ENCODE results near the gene PHF21B. TPM values are rescaled to one million over a fixed set of nuclear protein-coding genes. Genes with fewer than 3 reads are reported as not detected.

Gene PHF21B
- polyA plus RNA-seq, 3 donors from 2014 or later = not detected

DNA sequence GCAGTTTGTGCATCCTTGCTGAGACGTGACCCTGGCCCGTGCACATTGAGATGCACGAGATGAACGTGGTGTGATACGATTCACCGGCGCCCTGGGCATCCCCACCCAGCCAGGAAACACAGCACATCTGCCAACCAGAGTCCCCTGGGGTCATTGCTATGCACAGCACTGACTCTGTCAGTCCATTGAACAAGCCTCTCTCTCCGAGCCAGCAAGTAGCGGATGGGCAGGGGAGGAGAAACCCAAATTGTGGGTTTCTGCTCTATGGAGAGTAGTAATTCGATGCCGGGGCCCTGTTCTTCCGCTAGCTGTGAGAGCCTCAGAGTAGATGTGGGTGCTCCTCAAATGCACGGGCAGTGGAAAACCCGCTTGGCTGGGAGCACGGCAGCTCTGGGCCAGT lies 172.3 kb downstream of the PHF21B start:
- H3K27me3 Mint-ChIP-seq (ENCODE audit: low read depth in 3 of 3) = peaks cover 0 to 6% (median 0%) of the 10 kb centered on the region in 3 donors
- H3K27ac Mint-ChIP-seq = no peak overlapping the region
- H3K4me1 Mint-ChIP-seq = no peaks in the 10 kb centered on the region
- peaks cover 2 to 14% (median 7%) of the 10 kb centered on the region in 6 donors for H3K9me3 Mint-ChIP-seq
- no peak overlapping the region for H3K4me3 Mint-ChIP-seq
- DNase-seq = no peak
- peaks cover 4 to 16% (median 15%) of the 10 kb centered on the region in 3 donors for H3K36me3 Mint-ChIP-seq

DNA sequence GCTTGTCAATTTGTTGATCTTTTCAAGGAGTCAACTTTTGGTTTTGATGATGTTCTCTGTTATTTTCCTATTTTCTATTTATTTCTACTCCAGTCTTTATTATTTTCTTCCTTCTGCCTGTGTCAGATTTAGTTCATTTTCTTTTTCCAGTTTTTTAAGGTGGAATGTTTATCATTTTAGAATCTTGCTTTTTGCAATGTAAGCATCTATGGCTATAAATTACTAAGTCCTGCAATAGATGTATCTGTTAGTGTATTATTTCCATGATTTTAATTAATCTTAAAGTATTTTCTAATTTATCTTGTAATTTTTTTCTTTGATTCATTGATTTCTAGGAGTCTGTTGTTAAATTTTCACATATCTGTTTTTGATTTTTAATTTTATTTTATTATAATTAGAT lies 175.7 kb downstream of the PHF21B start:
- Mint-ChIP-seq H3K27ac (no peak overlapping the region), H3K4me3 (no peak overlapping the region), H3K36me3 (peaks cover 4 to 18% (median 15%) of the 10 kb centered on the region in 3 donors), H3K9me3 (peaks cover 2 to 14% (median 7%) of the 10 kb centered on the region in 6 donors), H3K4me1 (no peaks in the 10 kb centered on the region), H3K27me3 (ENCODE audit: low read depth in 3 of 3) (peaks cover 0 to 6% (median 0%) of the 10 kb centered on the region in 3 donors)
- no peak for DNase-seq

GRCh38 chr22:44831885-44832284 lies 177.9 kb downstream of the PHF21B start:
- Mint-ChIP-seq H3K27ac (no peak overlapping the region), H3K36me3 (peaks cover 8 to 19% (median 15%) of the 10 kb centered on the region in 3 donors), H3K4me1 (peaks cover 11 to 14% of the 10 kb centered on the region in 2 donors), H3K4me3 (no peak overlapping the region), H3K9me3 (peaks cover 2 to 14% (median 7%) of the 10 kb centered on the region in 6 donors), H3K27me3 (ENCODE audit: low read depth in 3 of 3) (peaks cover 0 to 4% (median 0%) of the 10 kb centered on the region in 3 donors)
- DNase-seq = no peak

Other genes with a start within 250 kb of the PHF21B start
- 10 to 100 TPM; 16.6 to 56.0 (median 26.1) TPM for gene NUP50, start 153.9 kb upstream of the PHF21B start, polyA plus RNA-seq
- gene KIAA0930, start 230.9 kb upstream of the PHF21B start, polyA plus RNA-seq = 1 to 10 TPM; 2.2 to 6.2 (median 4.5) TPM